NB4 (cell line): ENCODE data around the gene SEPTIN11.

Experiments used
- DNase-seq: peaks from one replicate; pipeline ENCODE4 v3.0.0; 2010; ENCODE audit warnings: low read depth
- H3K4me3 ChIP-seq: one replicate; pipeline ENCODE4 v1.5.1; 2011; ENCODE audit warnings: mild to moderate bottlenecking, low read depth, low read length, moderate library complexity
- CTCF ChIP-seq: IDR thresholded peaks from one replicate; pipeline ENCODE4 v1.5.1; 2012; ENCODE audit warnings: low read depth, low read length
- MAX ChIP-seq: IDR thresholded peaks from 2 replicates; pipeline ENCODE4 v1.6.1; 2011; ENCODE audit warnings: low read depth, low read length
- MYC ChIP-seq: IDR thresholded peaks from 2 replicates; pipeline ENCODE4 v1.6.1; 2011; ENCODE audit warnings: low read depth, low read length
- POLR2A ChIP-seq: IDR thresholded peaks from 2 replicates; pipeline ENCODE4 v1.6.1; 2011; ENCODE audit warnings: mild to moderate bottlenecking; ENCODE audit not compliant: insufficient read length; ENCODE audit errors: extremely low read depth

SEPTIN11 gene

DNA sequence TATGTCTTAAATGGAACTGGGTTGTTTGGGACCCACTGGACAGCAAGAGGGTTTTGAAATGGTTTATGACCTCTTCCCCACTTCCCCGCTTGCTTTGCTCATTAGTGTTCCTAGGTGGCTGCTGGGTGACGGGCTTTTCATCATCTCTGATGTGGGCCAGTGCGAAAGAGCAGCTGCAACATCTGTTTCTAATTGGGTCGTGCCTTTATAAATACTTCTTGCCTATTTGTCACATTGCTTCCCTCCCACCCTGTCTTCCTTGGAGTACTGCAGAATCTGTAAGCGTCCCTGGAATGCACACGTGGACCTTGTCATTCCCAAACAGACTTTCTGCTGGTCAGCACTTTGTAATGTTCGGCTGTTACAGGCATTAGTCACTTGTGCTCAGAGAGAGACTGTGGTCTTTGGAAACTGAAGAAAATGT, 35.2 kb downstream of the SEPTIN11 start:
- DNase-seq = no peak
- no peak overlapping the region for H3K4me3 ChIP-seq
- TF ChIP-seq MYC (no peak), CTCF (no peak), POLR2A (no peak), MAX (no peak)

DNA sequence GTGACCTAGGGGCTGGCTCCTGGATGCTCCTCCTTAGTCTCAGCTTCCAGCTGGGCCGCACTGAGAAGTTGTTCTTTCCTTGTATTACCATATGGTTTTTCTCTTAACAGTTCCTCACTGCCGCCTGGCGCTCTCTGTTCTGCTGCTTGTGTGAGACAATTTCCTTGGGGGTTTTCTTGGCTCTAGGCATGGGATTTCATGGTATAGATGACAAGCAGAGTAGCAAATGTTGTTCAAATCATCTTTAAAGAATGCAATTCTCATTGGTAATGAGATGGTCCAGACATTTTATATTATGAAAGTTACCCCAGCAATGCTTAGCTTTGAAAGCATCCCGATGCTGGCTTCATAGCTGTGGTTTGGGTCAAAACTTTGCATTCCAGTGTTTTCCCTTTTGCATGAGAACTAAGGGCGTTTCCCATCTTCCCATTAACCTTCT, 37.6 kb downstream of the SEPTIN11 start:
- H3K4me3 ChIP-seq = no peak overlapping the region
- DNase-seq = no peak
- no peak for TF ChIP-seq MYC
- no peak for TF ChIP-seq POLR2A
- no peak for TF ChIP-seq CTCF
- TF ChIP-seq MAX = no peak

GRCh38 chr4:76987685-76988084, 38.1 kb downstream of the SEPTIN11 start:
- no peak for DNase-seq
- no peak overlapping the region for H3K4me3 ChIP-seq
- no peak for TF ChIP-seq POLR2A
- TF ChIP-seq MYC = no peak
- no peak for TF ChIP-seq CTCF
- TF ChIP-seq MAX = no peak

DNA sequence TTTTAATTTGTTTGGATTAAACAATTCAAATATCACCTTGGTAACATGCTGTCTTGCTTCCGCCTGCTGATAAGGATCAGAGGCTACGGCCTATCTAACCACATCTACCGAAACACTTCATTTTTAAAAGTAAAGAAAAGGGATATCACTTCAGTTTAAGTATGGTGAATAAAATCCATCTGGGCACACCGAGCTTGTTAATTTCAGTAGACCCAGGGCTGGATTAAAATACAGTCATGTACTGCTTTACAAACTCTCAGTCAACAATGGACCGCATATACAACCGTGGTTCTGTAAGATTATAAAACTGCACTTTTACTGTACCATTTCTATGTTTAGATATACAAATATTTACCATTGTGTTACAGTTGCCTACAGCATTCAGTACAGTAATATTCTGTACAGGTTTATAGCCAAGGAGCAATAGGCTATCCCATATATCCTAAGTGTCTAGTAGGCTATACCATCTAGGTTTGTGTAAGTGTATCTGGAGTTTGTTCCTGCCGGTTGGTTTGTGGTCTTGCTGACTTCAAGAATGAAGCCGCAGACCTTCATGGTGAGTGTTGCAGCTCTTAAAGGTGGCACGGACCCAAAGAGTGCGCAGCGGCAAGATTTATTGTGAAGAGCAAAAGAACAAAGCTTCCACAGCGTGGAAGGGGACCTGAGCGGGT, 40.0 kb downstream of the SEPTIN11 start:
- no peak for TF ChIP-seq MAX
- DNase-seq = no peak
- H3K4me3 ChIP-seq = no peak overlapping the region

GRCh38 chr4:76990288-76991080, 40.9 kb downstream of the SEPTIN11 start:
- no peak for TF ChIP-seq MYC
- TF ChIP-seq MAX = no peak
- no peak for TF ChIP-seq POLR2A
- TF ChIP-seq CTCF = no peak
- H3K4me3 ChIP-seq = no peak overlapping the region
- DNase-seq = no peak

- DNase-seq = no peak
- no peak for TF ChIP-seq CTCF
- no peak overlapping the region for H3K4me3 ChIP-seq
Measured at GRCh38 chr4:76991161-76991660, 41.7 kb downstream of the SEPTIN11 start.
